Neural crest cell (in vitro differentiated cells): Measurements from ENCODE around the gene STK4. TPM values are rescaled to one million over a fixed set of nuclear protein-coding genes. Genes with fewer than 3 reads are reported as not detected.

ENCODE experiments used
- DNase-seq: peaks from one replicate; pipeline ENCODE4 v3.0.0; 2021; ENCODE audit warnings: low read depth, mixed read lengths, low spot score
- H3K27ac Mint-ChIP-seq: one replicate; pipeline ENCODE4 v1.8.0; 2021; ENCODE audit warnings: mild to moderate bottlenecking, mixed read lengths; ENCODE audit not compliant: unreplicated experiment
- H3K27me3 Mint-ChIP-seq: 2 replicates; pipeline ENCODE4 v1.8.0; 2021; ENCODE audit warnings: low read depth, mild to moderate bottlenecking, mixed read lengths
- H3K36me3 Mint-ChIP-seq: 2 replicates; pipeline ENCODE4 v1.8.0; 2021; ENCODE audit warnings: low read depth, mild to moderate bottlenecking, mixed read lengths
- H3K4me1 Mint-ChIP-seq: 2 replicates; pipeline ENCODE4 v1.8.0; 2021; ENCODE audit warnings: mixed read lengths
- H3K4me3 Mint-ChIP-seq: one replicate; pipeline ENCODE4 v1.8.0; 2021; ENCODE audit warnings: mild to moderate bottlenecking, mixed read lengths
- H3K9me3 Mint-ChIP-seq: 2 replicates; pipeline ENCODE4 v1.8.0; 2021; ENCODE audit warnings: mixed read lengths
- CTCF ChIP-seq: fragments of 200-600 bp; sonication (generic); conservative IDR thresholded peaks from 2 replicates; pipeline ENCODE4 v1.5.0; 2021; ENCODE audit warnings: antibody characterized with exemption, mild to moderate bottlenecking
- total RNA-seq: library from RNA; stranded (reverse); gene quantifications from 2 replicates; pipeline ENCODE4 v1.2.1, GENCODE V29; 2021

Gene STK4
- total RNA-seq, 1 donor from 2014 or later, result 41.2 TPM

GRCh38 chr20:45082468-45082867 is 116.2 kb downstream of the STK4 start:
- H3K27me3 Mint-ChIP-seq, result no peaks in the 10 kb centered on the region
- TF ChIP-seq CTCF, result no peak
- peaks cover 32% of the 10 kb centered on the region for H3K36me3 Mint-ChIP-seq
- DNase-seq, result no peak
- H3K4me3 Mint-ChIP-seq, result no peak overlapping the region
- H3K27ac Mint-ChIP-seq, result no peak overlapping the region
- no peaks in the 10 kb centered on the region for H3K4me1 Mint-ChIP-seq
- H3K9me3 Mint-ChIP-seq, result peaks cover 11% of the 10 kb centered on the region

GRCh38 chr20:45083127-45083526 is 116.8 kb downstream of the STK4 start:
- Mint-ChIP-seq H3K27ac (no peak overlapping the region), H3K4me1 (no peaks in the 10 kb centered on the region), H3K27me3 (no peaks in the 10 kb centered on the region), H3K9me3 (peaks cover 11% of the 10 kb centered on the region), H3K4me3 (no peak overlapping the region), H3K36me3 (peaks cover 32% of the 10 kb centered on the region)
- no peak for TF ChIP-seq CTCF
- no peak for DNase-seq

GRCh38 chr20:45085289-45085688 is 119.0 kb downstream of the STK4 start:
- Mint-ChIP-seq H3K36me3 (peaks cover 28% of the 10 kb centered on the region), H3K27me3 (no peaks in the 10 kb centered on the region), H3K27ac (no peak overlapping the region), H3K4me1 (no peaks in the 10 kb centered on the region), H3K9me3 (peaks cover 11% of the 10 kb centered on the region), H3K4me3 (no peak overlapping the region)
- no peak for DNase-seq
- no peak for TF ChIP-seq CTCF

- no peak overlapping the region for H3K27ac Mint-ChIP-seq
- H3K27me3 Mint-ChIP-seq, result no peaks in the 10 kb centered on the region
- no peak for TF ChIP-seq CTCF
- H3K4me1 Mint-ChIP-seq, result no peaks in the 10 kb centered on the region
- H3K36me3 Mint-ChIP-seq, result peaks cover 25% of the 10 kb centered on the region
- DNase-seq, result no peak
- peaks cover 11% of the 10 kb centered on the region for H3K9me3 Mint-ChIP-seq
- H3K4me3 Mint-ChIP-seq, result no peak overlapping the region
Observed at GRCh38 chr20:45085867-45086266, 119.6 kb downstream of the STK4 start.

GRCh38 chr20:45087097-45087790 is 120.9 kb downstream of the STK4 start:
- Mint-ChIP-seq H3K27me3 (no peaks in the 10 kb centered on the region), H3K4me3 (no peak overlapping the region), H3K27ac (no peak overlapping the region), H3K9me3 (peaks cover 7% of the 10 kb centered on the region), H3K36me3 (peaks cover 18% of the 10 kb centered on the region), H3K4me1 (no peaks in the 10 kb centered on the region)
- no peak for DNase-seq
- TF ChIP-seq CTCF, result no peak
